HG03520 (cell line): ENCODE data around the gene TRERF1.
A peak's percentile ranks its signal among the peaks of the same experiment; 100 is the strongest.
"Not testable (repeated sequence)": the region's sequence is repeated elsewhere in the genome, so short reads cannot be mapped to it uniquely, and the experiment has no call there.

ENCODE experiments used
- ATAC-seq: cut with Tn5 transposase; IDR thresholded peaks from one replicate; pipeline ENCODE4 v1.9.1; 2021; ENCODE audit warnings: mild to moderate bottlenecking, moderate library complexity; ENCODE audit not compliant: unreplicated experiment

TRERF1 gene, protein sequence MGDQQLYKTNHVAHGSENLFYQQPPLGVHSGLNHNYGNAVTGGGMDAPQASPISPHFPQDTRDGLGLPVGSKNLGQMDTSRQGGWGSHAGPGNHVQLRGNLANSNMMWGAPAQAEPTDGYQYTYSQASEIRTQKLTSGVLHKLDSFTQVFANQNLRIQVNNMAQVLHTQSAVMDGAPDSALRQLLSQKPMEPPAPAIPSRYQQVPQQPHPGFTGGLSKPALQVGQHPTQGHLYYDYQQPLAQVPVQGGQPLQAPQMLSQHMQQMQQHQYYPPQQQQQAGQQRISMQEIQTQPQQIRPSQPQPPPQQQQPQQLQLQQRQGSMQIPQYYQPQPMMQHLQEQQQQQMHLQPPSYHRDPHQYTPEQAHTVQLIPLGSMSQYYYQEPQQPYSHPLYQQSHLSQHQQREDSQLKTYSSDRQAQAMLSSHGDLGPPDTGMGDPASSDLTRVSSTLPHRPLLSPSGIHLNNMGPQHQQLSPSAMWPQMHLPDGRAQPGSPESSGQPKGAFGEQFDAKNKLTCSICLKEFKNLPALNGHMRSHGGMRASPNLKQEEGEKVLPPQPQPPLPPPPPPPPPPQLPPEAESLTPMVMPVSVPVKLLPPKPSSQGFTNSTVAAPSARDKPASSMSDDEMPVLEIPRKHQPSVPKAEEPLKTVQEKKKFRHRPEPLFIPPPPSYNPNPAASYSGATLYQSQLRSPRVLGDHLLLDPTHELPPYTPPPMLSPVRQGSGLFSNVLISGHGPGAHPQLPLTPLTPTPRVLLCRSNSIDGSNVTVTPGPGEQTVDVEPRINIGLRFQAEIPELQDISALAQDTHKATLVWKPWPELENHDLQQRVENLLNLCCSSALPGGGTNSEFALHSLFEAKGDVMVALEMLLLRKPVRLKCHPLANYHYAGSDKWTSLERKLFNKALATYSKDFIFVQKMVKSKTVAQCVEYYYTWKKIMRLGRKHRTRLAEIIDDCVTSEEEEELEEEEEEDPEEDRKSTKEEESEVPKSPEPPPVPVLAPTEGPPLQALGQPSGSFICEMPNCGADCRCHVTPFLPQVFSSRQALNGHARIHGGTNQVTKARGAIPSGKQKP (N-terminal part only)

DNA sequence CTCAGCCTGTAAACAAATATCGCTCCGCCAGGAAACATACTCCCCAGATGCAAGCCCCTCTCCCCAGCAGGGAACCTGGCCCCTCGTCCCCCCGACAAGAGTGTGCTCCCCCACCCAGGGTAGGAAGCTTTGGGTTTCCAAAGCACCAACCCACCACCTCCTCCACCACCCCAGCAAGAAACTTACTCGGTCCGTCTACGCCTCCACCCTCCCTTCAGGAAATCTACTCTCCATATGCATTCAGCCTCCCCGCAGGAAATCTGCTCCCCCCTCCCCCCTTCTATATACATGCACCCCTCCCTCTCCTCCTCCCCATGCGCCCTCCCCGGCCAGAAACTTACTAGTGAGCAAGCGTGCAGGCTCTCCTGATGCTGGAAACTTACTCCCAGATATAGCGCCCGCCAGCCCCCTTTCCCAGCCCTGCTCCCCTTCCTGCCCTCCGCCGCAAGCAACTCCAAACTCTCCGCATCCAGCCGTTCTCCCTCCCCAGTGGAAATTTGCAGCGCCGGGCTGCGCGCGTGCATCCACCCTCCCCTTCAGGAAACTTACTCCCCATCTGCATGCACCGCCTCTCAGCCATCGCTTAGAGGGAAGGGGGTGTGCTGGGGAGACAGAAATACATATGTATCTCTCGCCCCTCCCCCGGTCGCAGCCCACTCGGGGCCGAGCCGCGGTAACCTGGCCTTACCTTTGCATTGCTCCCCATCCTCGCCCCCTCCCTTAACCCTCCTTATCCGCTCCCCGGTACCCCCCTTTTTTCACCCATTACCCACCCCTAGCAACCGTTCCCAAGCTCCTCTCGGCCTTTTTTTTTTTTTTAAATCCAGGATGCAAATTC, at the start of gene TRERF1:
Gene TRERF1 (minus strand): TSS at position 594 of the 838 bp plus-strand sequence. CDS start 182,336 bp downstream, outside the sequence.
- ATAC-seq: no peak

GRCh38 chr6:42498473-42499128, 46.9 kb upstream of the TRERF1 start:
- ATAC-seq: no peak

DNA sequence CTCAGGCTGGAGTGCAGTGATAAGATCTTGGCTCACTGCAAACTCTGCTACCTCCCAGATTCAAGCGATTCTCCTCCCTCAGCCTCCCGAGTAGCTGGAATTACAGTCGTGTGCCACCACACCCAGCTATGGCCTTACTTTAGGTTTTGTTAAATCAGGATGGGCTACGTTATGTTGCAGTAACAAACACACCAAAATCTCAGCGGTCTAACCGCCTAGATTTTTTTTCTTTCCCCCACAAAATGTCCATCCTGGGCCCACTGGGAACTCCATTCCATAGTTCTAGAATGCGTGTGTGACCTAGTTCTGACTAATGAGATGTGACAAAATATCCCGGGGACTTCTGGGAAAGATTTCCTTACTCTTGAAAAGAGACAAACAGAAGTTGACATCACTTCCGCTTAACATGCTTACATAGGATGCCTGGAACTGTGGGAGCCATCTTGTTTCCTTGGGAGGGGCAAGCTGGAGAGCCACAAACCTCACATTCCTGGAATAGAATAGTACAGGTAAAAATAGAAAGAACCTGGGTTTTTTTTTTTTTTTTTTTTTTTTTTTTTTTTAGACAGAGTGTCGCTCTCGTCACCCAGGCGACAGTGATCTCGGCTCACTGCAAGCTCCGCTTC, 42.3 kb upstream of the TRERF1 start:
- no peak for ATAC-seq

DNA sequence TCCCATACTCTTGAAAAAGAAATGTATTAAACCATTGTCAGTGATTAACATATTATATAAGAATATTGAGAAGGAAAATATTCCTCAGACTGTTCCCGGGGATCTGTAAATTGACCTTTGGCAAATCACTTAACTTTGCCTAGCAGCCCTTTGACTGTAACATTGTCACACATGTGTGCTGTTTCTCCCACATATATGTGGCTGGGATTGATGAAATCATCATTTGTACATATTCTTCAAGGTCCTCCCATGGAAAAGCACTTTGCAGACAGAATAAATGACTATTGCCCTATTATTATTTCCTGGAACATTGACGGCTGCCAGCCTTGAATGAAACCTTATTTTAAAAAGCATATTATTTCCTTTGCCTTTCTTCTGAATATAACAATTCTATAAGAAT, 36.4 kb upstream of the TRERF1 start:
- ATAC-seq: no peak

GRCh38 chr6:42484261-42484660, 32.5 kb upstream of the TRERF1 start:
- no peak for ATAC-seq

DNA sequence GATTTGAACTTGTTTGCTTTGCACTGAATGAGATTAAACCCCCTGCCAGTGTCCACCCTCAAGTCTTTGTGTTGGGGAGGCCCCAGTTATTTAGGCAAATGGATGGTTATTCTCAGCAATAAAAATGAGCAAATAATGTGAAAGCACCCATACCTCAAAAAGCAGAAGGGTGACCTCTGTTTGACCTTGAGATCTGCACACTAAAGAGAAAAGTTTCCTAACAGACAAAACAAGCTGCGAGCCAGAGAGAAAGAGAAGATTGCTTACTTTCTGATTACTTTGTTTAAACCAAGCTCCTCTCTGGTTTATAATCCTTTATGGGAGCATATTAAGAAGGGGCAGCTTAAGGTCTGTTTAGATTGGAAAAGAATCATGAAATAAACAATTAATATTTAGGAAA, 30.4 kb upstream of the TRERF1 start:
- no peak for ATAC-seq

DNA sequence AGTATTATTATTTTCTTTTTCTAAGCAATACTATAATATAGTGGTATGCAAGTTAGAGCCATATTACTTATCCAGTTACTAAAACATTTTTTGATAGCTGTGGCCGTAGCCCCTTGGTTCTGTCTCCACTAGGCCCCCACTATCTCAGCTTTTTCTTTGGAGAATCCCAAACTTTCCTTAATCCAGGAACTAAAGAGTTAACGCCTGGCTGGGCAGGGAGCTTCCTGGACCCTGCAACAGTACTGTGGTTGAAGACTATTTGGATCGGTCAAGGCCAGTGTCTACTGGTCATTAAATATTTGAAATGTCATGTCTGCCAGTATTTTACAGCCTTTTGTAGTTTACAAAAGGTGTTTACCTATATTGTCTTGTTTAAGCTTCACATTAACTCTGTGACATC, 20.0 kb upstream of the TRERF1 start:
- no peak for ATAC-seq

DNA sequence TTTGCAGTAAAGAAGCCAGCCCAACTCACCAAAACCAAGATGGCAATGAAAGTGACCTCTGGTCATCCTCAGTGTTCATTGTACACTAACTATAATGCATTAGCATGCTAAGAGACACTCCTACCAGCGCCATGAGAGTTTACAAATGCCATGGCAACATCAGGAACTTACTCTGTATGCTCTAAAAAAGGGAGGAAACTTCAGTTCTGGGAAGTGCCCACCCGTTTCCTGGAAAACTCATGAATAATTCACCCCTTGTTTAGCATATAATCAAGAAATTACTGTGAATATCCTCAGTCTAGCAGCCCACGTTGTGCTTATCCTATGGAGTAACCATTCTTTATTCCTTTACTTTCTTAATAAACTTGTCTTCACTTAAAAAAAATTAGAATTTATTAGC, 19.4 kb upstream of the TRERF1 start:
- no peak for ATAC-seq

GRCh38 chr6:42468273-42468672, 16.5 kb upstream of the TRERF1 start:
- no peak for ATAC-seq

DNA sequence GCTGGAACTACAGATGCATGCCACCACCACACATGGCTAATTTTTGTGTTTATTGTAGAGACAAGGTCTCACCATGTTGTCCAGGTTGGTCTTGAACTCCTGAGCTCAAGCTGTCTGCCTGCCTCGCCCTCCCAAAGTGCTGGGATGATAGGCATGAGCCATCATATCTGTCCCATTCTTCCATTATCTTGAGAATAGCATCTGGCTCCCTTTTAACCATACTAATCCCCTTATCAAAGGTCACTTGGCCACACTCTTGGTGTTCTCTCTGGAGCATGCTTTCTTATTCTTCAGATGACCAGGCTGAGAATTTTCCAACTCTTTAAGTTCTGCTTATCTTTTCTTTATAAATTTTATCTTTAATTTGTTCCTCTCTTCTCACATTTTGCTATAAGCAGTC, 15.9 kb upstream of the TRERF1 start:
- no peak for ATAC-seq

DNA sequence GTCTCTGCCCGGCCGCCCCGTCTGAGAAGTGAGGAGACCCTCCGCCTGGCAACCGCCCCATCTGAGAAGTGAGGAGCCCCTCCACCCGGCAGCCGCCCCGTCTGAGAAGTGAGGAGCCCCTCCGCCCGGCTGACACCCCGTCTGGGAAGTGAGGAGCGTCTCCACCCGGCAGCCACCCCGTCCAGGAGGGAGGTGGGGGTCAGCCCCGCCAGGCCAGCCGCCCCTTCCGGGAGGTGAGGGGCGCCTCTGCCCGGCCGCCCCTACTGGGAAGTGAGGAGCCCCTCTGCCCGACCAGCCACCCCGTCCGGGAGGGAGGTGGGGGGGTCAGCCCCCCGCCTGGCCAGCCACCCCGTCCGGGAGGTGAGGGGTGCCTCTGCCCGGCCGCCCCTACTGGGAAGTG, 14.7 kb upstream of the TRERF1 start:
- not testable (repeated sequence) for ATAC-seq

DNA sequence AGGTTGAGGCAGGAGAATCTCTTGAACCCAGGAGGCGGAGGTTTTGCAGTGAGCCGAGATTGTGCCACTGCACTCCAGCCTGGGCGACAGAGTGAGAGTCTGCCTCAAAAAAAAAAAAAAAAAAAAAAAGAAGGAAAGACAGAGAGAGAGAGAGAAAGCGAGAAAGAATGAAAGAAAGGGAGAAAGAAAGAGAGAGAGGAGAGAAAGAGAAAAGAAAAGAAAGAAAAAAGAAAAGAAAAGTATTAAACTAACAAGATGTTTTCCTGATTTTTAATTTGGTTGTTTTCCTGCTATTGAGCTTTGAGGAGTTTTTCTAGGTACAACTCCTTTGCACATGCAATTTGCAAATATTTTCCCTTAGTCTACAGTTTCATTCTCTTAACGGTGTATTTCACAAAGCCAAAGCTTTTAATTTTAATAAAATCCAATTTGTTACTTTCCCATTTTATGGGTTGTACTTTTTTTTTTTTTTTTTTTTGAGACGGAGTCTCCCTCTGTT, 10.8 kb upstream of the TRERF1 start:
- no peak for ATAC-seq

DNA sequence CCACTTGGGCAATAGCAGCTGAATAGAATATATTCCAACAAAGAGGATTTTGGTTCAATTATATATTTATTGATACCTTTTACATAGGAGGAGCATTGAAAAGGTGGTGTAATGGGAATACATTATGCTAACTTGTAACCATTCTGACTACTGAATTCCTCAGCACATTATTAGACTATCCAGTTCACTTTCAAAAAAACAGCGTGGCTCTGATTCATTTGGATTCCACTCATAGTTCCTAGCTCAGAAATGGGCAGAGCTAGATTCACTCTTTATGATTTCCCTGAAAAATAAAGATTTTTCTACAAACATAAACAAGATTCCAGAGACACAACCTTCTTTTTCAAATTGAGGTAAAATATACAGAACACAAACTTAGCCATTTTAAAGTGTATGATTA, 9.2 kb upstream of the TRERF1 start:
- no peak for ATAC-seq

- ATAC-seq: no peak
Observed at GRCh38 chr6:42459888-42460287, 8.2 kb upstream of the TRERF1 start.

- ATAC-seq: no peak
Observed at GRCh38 chr6:42454428-42454791, 2.7 kb upstream of the TRERF1 start.

GRCh38 chr6:42453654-42454427, 2.1 kb upstream of the TRERF1 start:
- no peak for ATAC-seq

- ATAC-seq: peak; percentile 49
Observed at GRCh38 chr6:42453031-42453653, 1.4 kb upstream of the TRERF1 start.
